Hematopoietic multipotent progenitor cell treated with erythropoietin and hydrocortisone succinate and interleukin-3 and kit ligand, for 4 days (in vitro differentiated cells): ENCODE measurements around the gene KRTAP10-1.
A peak's percentile ranks its signal among the peaks of the same experiment; 100 is the strongest.

Source experiments
- DNase-seq: peaks from one replicate; pipeline ENCODE4 v3.0.0-alpha.2; 2015

Gene KRTAP10-1

GRCh38 chr21:44527156-44527982, 12.6 kb downstream of the KRTAP10-1 start:
- DNase-seq: no peak

- DNase-seq: no peak
Measured at GRCh38 chr21:44526096-44526997, 13.6 kb downstream of the KRTAP10-1 start.

- DNase-seq: no peak
Measured at GRCh38 chr21:44525391-44526095, 14.5 kb downstream of the KRTAP10-1 start.

- DNase-seq: no peak
Measured at GRCh38 chr21:44524414-44525371, 15.3 kb downstream of the KRTAP10-1 start.

GRCh38 chr21:44523567-44524413, 16.2 kb downstream of the KRTAP10-1 start:
- DNase-seq: no peak

- no peak for DNase-seq
Measured at GRCh38 chr21:44522753-44523204, 17.2 kb downstream of the KRTAP10-1 start.

- DNase-seq: no peak
Measured at GRCh38 chr21:44521928-44522752, 17.9 kb downstream of the KRTAP10-1 start.

- no peak for DNase-seq
Measured at GRCh38 chr21:44521301-44521927, 18.6 kb downstream of the KRTAP10-1 start.

GRCh38 chr21:44520326-44521300, 19.4 kb downstream of the KRTAP10-1 start:
- DNase-seq: no peak

- no peak for DNase-seq
Measured at GRCh38 chr21:44519346-44520325, 20.4 kb downstream of the KRTAP10-1 start.

GRCh38 chr21:44518686-44519085, 21.3 kb downstream of the KRTAP10-1 start:
- no peak for DNase-seq

GRCh38 chr21:44517175-44517899, 22.7 kb downstream of the KRTAP10-1 start:
- peak; percentile 27 for DNase-seq

- DNase-seq: no peak
Measured at GRCh38 chr21:44516828-44517174, 23.2 kb downstream of the KRTAP10-1 start.

GRCh38 chr21:44516342-44516741, 23.7 kb downstream of the KRTAP10-1 start:
- no peak for DNase-seq

- DNase-seq: no peak
Measured at GRCh38 chr21:44515359-44516165, 24.4 kb downstream of the KRTAP10-1 start.
